ENCODE measurements around the gene VCAM1. TPM values are rescaled to one million over a fixed set of nuclear protein-coding genes. Genes with fewer than 3 reads are reported as not detected.

The VCAM1 gene
- total RNA-seq, 1 experiment from 2014 or later = 2.0 TPM

GRCh38 chr1:100786870-100787269 lies 67.3 kb downstream of the VCAM1 start:
- H3K27me3 ChIP-seq (replicated peaks; ENCODE audit: insufficient read depth, low read depth, low read length, poor library complexity) = no peaks in the 10 kb centered on the region
- no peak overlapping the region for H3K27ac ChIP-seq (ENCODE audit: low read depth, low read length, poor library complexity, severe bottlenecking)
- H3K36me3 ChIP-seq (ENCODE audit: insufficient read depth, low read length, poor library complexity, severe bottlenecking) = no peaks in the 10 kb centered on the region
- DNase-seq (ENCODE audit: low spot score) = no peak
- no peaks in the 10 kb centered on the region for H3K9me3 ChIP-seq (ENCODE audit: low read depth, low read length, poor library complexity, severe bottlenecking)
- intact Hi-C loops (cut with micrococcal nuclease; ENCODE audit: unreplicated experiment) = no loop called here
- ChIA-PET CTCF (no interaction called here), POLR2A (ENCODE audit: low non-redundant PET) (no interaction called here)
- H3K4me3 ChIP-seq (ENCODE audit: low read depth, low read length, poor library complexity, severe bottlenecking) = no peak overlapping the region
- TF ChIP-seq EZH2 (IDR thresholded peaks at IDR 0.05; ENCODE audit: borderline replicate concordance, low read depth, low read length, poor library complexity, severe bottlenecking) (no peak), CTCF (conservative IDR thresholded peaks at IDR 0.05; ENCODE audit: low read depth, low read length) (no peak)
- no TSS peak for BruUV-seq (replicated peaks)
- no peaks in the 10 kb centered on the region for H3K4me1 ChIP-seq (ENCODE audit: insufficient read depth, low read length, poor library complexity, severe bottlenecking)

Other genes with a start within 250 kb of the VCAM1 start
- not detected in 2 replicates for gene GPR88, start 181.6 kb upstream of the VCAM1 start, total RNA-seq (2021)
- gene EXTL2, start 175.1 kb downstream of the VCAM1 start, total RNA-seq (2021) = 23.1 and 24.1 TPM in 2 replicates
- 31.2 and 31.4 TPM in 2 replicates for gene SLC30A7, start 176.3 kb downstream of the VCAM1 start, total RNA-seq (2021)